ENCODE measurements around the gene CD69.
A peak's percentile ranks its signal among the peaks of the same experiment; 100 is the strongest.

- no peak for TF ChIP-seq POLR2A (IDR thresholded peaks at IDR 0.05; ENCODE audit: low read depth, low read length)
- TF ChIP-seq, protein P1, sequence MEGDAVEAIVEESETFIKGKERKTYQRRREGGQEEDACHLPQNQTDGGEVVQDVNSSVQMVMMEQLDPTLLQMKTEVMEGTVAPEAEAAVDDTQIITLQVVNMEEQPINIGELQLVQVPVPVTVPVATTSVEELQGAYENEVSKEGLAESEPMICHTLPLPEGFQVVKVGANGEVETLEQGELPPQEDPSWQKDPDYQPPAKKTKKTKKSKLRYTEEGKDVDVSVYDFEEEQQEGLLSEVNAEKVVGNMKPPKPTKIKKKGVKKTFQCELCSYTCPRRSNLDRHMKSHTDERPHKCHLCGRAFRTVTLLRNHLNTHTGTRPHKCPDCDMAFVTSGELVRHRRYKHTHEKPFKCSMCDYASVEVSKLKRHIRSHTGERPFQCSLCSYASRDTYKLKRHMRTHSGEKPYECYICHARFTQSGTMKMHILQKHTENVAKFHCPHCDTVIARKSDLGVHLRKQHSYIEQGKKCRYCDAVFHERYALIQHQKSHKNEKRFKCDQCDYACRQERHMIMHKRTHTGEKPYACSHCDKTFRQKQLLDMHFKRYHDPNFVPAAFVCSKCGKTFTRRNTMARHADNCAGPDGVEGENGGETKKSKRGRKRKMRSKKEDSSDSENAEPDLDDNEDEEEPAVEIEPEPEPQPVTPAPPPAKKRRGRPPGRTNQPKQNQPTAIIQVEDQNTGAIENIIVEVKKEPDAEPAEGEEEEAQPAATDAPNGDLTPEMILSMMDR (IDR thresholded peaks at IDR 0.05; ENCODE audit: extremely low read depth in 1 of 2, insufficient read depth in 1 of 2, low read depth in 1 of 2, low read length in 2 of 2) = peak; percentile 54 to 67
- TF ChIP-seq EZH2 (IDR thresholded peaks at IDR 0.05; ENCODE audit: borderline replicate concordance, low read depth, low read length, severe bottlenecking) = no peak
- no peak for TF ChIP-seq JUN (IDR thresholded peaks at IDR 0.05; ENCODE audit: borderline replicate concordance, insufficient read depth, insufficient read length, low read depth)
- TF ChIP-seq POLR2AphosphoS5 (IDR thresholded peaks at IDR 0.05; ENCODE audit: insufficient read depth, low read depth, low read length) = no peak
- no peak for TF ChIP-seq FOS (IDR thresholded peaks at IDR 0.05; ENCODE audit: borderline replicate concordance, insufficient read depth, low read length)
- TF ChIP-seq GATA2 (IDR thresholded peaks at IDR 0.05; ENCODE audit: insufficient read depth, insufficient read length, low read depth, low read length) = no peak
- no peak for TF ChIP-seq MYC (IDR thresholded peaks at IDR 0.05; ENCODE audit: low read depth, low read length)
These were observed 37.3 kb upstream of the CD69 start for GRCh38 chr12:9797722-9798619.

Measured in endothelial cell of umbilical vein (primary cell).